Caco-2 (cell line): ENCODE data around the gene SEC23B. TPM values are rescaled to one million over a fixed set of nuclear protein-coding genes. Genes with fewer than 3 reads are reported as not detected.
"Not testable (repeated sequence)": the region's sequence is repeated elsewhere in the genome, so short reads cannot be mapped to it uniquely, and the experiment has no call there.

Experiments
- BruUV-seq: library from RNA; stranded (reverse); fragments of 400-500 nt; replicated peaks from 2 replicates; lab custom pipeline; 2021; lab: Mats Ljungman, UMichigan
- CTCF ChIA-PET: fragments of 300-600 bp; sonication (Branson Sonifier 250); formaldehyde crosslinking; loops from one replicate; lab custom pipeline; 2022; ENCODE audit warnings: antibody characterized with exemption; lab: Charles Lee
- POLR2A ChIA-PET: fragments of 300-600 bp; sonication (Branson Sonifier 250); formaldehyde crosslinking; loops from one replicate; lab custom pipeline; 2022; ENCODE audit warnings: antibody characterized with exemption; lab: Charles Lee
- DNase-seq, 2 experiments: peaks; one replicate each; pipeline versions ENCODE4 v3.0.0 to v3.0.0-alpha.2; 2020 to 2022
- H3K27me3 ChIP-seq: replicated peaks from 2 replicates; pipeline ENCODE4 v1.6.0; 2011; ENCODE audit warnings: low read length; ENCODE audit not compliant: control insufficient read depth, insufficient read depth
- H3K36me3 ChIP-seq: 2 replicates; pipeline ENCODE4 v1.5.1; 2011; ENCODE audit warnings: low read length; ENCODE audit not compliant: control insufficient read depth, insufficient read depth
- H3K4me1 ChIP-seq: fragments of 250-450 bp; sonication (Bioruptor Pico); 2 replicates; pipeline ENCODE4 v1.5.1; 2020; ENCODE audit warnings: mild to moderate bottlenecking
- H3K4me3 ChIP-seq: 2 replicates; pipeline ENCODE4 v1.5.1; 2011; ENCODE audit warnings: low read depth, mild to moderate bottlenecking, control low read depth, low read length
- H3K9me3 ChIP-seq: fragments of 250-450 bp; sonication (Bioruptor Pico); 2 replicates; pipeline ENCODE4 v1.5.1; 2020; ENCODE audit warnings: mild to moderate bottlenecking, moderate library complexity
- H3K27ac Mint-ChIP-seq: one replicate; pipeline ENCODE4 v1.8.0; 2022; ENCODE audit warnings: mixed read lengths; ENCODE audit not compliant: unreplicated experiment
- H3K27me3 Mint-ChIP-seq: one replicate; pipeline ENCODE4 v1.8.0; 2022; ENCODE audit warnings: mixed read lengths; ENCODE audit not compliant: insufficient read depth, unreplicated experiment
- H3K36me3 Mint-ChIP-seq: one replicate; pipeline ENCODE4 v1.8.0; 2022; ENCODE audit warnings: mild to moderate bottlenecking, mixed read lengths; ENCODE audit not compliant: insufficient read depth, unreplicated experiment
- H3K4me1 Mint-ChIP-seq: one replicate; pipeline ENCODE4 v1.8.0; 2022; ENCODE audit warnings: low read depth, mixed read lengths; ENCODE audit not compliant: unreplicated experiment
- H3K4me3 Mint-ChIP-seq: one replicate; pipeline ENCODE4 v1.8.0; 2022; ENCODE audit warnings: mild to moderate bottlenecking, moderate library complexity, mixed read lengths; ENCODE audit not compliant: unreplicated experiment
- H3K9me3 Mint-ChIP-seq: one replicate; pipeline ENCODE4 v1.8.0; 2022; ENCODE audit warnings: mixed read lengths; ENCODE audit not compliant: unreplicated experiment
- CTCF ChIP-seq, 2 experiments: fragments of 200-600 bp in 1 of 2; IDR thresholded peaks; 1 replicate in 1 of 2; 2 replicates in 1 of 2; pipeline versions ENCODE4 v1.5.1 to v1.8.0; 2011 to 2022; ENCODE audit warnings: antibody characterized with exemption in 1 of 2, control low read depth in 1 of 2, inconsistent platforms in 1 of 2, low read depth in 1 of 2, low read length in 1 of 2, mild to moderate bottlenecking in 1 of 2, moderate library complexity in 1 of 2; ENCODE audit not compliant: insufficient read depth in 1 of 2, severe bottlenecking in 1 of 2, unreplicated experiment in 1 of 2
- intact Hi-C: fragments of 100-400 bp; cut with micrococcal nuclease; formaldehyde crosslinking; loops from one replicate; pipeline ENCODE4 v1.10.0; 2022; ENCODE audit not compliant: unreplicated experiment
- total RNA-seq: library from RNA; stranded (reverse); gene quantifications from 2 replicates; pipeline ENCODE4 v1.2.3, GENCODE V29; 2022

The SEC23B gene
- total RNA-seq, 1 experiment from 2014 or later: 84.1 TPM

- ChIA-PET CTCF (no interaction called here), POLR2A (no interaction called here)
- no peaks in the 10 kb centered on the region for H3K27me3 ChIP-seq
- intact Hi-C loops: no loop called here
- no peaks in the 10 kb centered on the region for H3K4me1 Mint-ChIP-seq
- DNase-seq: no peak
- H3K9me3 ChIP-seq: no peaks in the 10 kb centered on the region
- no peaks in the 10 kb centered on the region for H3K27me3 Mint-ChIP-seq
- H3K4me1 ChIP-seq: no peaks in the 10 kb centered on the region
- no peak overlapping the region for H3K4me3 Mint-ChIP-seq
- H3K36me3 ChIP-seq: peaks cover 2% of the 10 kb centered on the region
- TF ChIP-seq CTCF (IDR thresholded peaks at IDR 0.05; ENCODE audit: insufficient read depth in 1 of 2, low read depth in 1 of 2, low read length in 1 of 2, severe bottlenecking in 1 of 2, unreplicated experiment in 1 of 2): no peak
- H3K4me3 ChIP-seq: no peak overlapping the region
- no TSS peak for BruUV-seq
- no peaks in the 10 kb centered on the region for H3K9me3 Mint-ChIP-seq
- H3K36me3 Mint-ChIP-seq: peaks cover 57% of the 10 kb centered on the region
- H3K27ac Mint-ChIP-seq: no peak overlapping the region
Measured at GRCh38 chr20:18513208-18513607, 5.5 kb downstream of the SEC23B start.

- Mint-ChIP-seq H3K36me3 (peaks cover 55% of the 10 kb centered on the region), H3K27ac (no peak overlapping the region), H3K27me3 (no peaks in the 10 kb centered on the region), H3K4me3 (no peak overlapping the region), H3K9me3 (no peaks in the 10 kb centered on the region), H3K4me1 (no peaks in the 10 kb centered on the region)
- no TSS peak for BruUV-seq
- intact Hi-C loops: no loop called here
- TF ChIP-seq CTCF (IDR thresholded peaks at IDR 0.05; ENCODE audit: insufficient read depth in 1 of 2, low read depth in 1 of 2, low read length in 1 of 2, severe bottlenecking in 1 of 2, unreplicated experiment in 1 of 2): no peak
- DNase-seq: no peak
- Histone ChIP-seq H3K4me1 (no peaks in the 10 kb centered on the region), H3K27me3 (no peaks in the 10 kb centered on the region), H3K9me3 (no peaks in the 10 kb centered on the region), H3K4me3 (no peak overlapping the region), H3K36me3 (peaks cover 2% of the 10 kb centered on the region)
- ChIA-PET POLR2A (no interaction called here), CTCF (no interaction called here)
Measured at GRCh38 chr20:18514127-18514526, 6.4 kb downstream of the SEC23B start.

DNA sequence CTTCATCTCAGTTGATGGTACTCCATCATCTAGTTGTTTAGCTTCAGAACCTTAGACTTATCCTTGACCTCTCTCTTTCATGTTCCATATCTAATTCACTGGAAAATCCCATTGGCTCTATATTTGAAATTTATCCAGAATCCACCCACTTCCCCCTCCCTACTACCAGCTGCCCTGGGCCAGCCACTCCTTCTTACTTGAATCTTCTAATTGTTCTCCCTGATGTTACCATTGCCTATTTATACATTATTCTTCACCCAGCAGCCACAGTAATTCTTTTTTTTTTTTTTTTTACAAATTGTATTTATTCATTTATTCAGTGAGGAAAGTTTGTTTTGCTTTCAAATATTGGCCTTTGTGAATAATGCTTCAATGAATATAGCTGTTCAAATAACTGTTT lies 8.2 kb downstream of the SEC23B start:
- Mint-ChIP-seq H3K27me3 (no peaks in the 10 kb centered on the region), H3K4me3 (no peak overlapping the region), H3K27ac (no peak overlapping the region), H3K4me1 (no peaks in the 10 kb centered on the region), H3K9me3 (no peaks in the 10 kb centered on the region), H3K36me3 (peaks cover 37% of the 10 kb centered on the region)
- DNase-seq: no peak
- POLR2A ChIA-PET: interaction anchor here (0.6 to 0.8 kb wide), 2 partner anchors 9 to 16 kb away, joined by 3 to 6 read pairs; no protein-coding TSS in a partner anchor
- Histone ChIP-seq H3K36me3 (peaks cover 2% of the 10 kb centered on the region), H3K4me3 (no peak overlapping the region), H3K4me1 (no peaks in the 10 kb centered on the region), H3K9me3 (no peaks in the 10 kb centered on the region), H3K27me3 (no peaks in the 10 kb centered on the region)
- CTCF ChIA-PET: interaction anchor here (0.7 kb wide), 1 partner anchor 1146 kb away, joined by 6 read pairs; no protein-coding TSS in a partner anchor
- no peak for TF ChIP-seq CTCF (IDR thresholded peaks at IDR 0.05; ENCODE audit: insufficient read depth in 1 of 2, low read depth in 1 of 2, low read length in 1 of 2, severe bottlenecking in 1 of 2, unreplicated experiment in 1 of 2)
- BruUV-seq: no TSS peak
- intact Hi-C loops: no loop called here

- H3K36me3 ChIP-seq, CTCF ChIA-PET, H3K27me3 Mint-ChIP-seq: not testable (repeated sequence)
Measured at GRCh38 chr20:18522066-18522465, 14.3 kb downstream of the SEC23B start.

More at GRCh38 chr20:18522066-18522465, 14.3 kb downstream of the SEC23B start:
- H3K4me3 ChIP-seq, POLR2A ChIA-PET, DNase-seq, H3K4me1 Mint-ChIP-seq, H3K27ac Mint-ChIP-seq, H3K4me3 Mint-ChIP-seq, H3K9me3 Mint-ChIP-seq, H3K4me1 ChIP-seq, intact Hi-C loops, BruUV-seq, H3K9me3 ChIP-seq, H3K27me3 ChIP-seq: not testable (repeated sequence)
- peaks cover 27% of the 10 kb centered on the region for H3K36me3 Mint-ChIP-seq
